ENCODE measurements around the gene HRK. TPM values are rescaled to one million over a fixed set of nuclear protein-coding genes. Genes with fewer than 3 reads are reported as not detected.

The HRK gene
- total RNA-seq, 1 donor from 2014 or later, result 2.1 TPM

GRCh38 chr12:116927244-116927940 lies 46.2 kb upstream of the HRK start:
- Histone ChIP-seq H2AFZ (ENCODE audit: low read depth, low read length) (no peak overlapping the region), H3K4me2 (ENCODE audit: low read length) (no peak overlapping the region), H4K20me1 (ENCODE audit: insufficient read depth, low read length) (peaks cover 72% of the 10 kb centered on the region), H3K27ac (ENCODE audit: low read depth, low read length) (no peak overlapping the region), H3K9me3 (ENCODE audit: insufficient read depth, low read depth, low read length) (no peaks in the 10 kb centered on the region), H3K9ac (ENCODE audit: low read length) (no peak overlapping the region), H3K79me2 (ENCODE audit: insufficient read depth, low read length) (peaks cover 36% of the 10 kb centered on the region), H3K4me3 (ENCODE audit: insufficient read depth, low read depth, low read length) (no peak overlapping the region), H3K4me1 (ENCODE audit: insufficient read depth, low read length) (peaks cover 14% of the 10 kb centered on the region), H3K27me3 (ENCODE audit: insufficient read depth, low read length) (no peaks in the 10 kb centered on the region), H3K36me3 (ENCODE audit: insufficient read depth, low read length) (peaks cover 13% of the 10 kb centered on the region)
- no peaks in the 10 kb centered on the region for H3K9me3 Mint-ChIP-seq (ENCODE audit: unreplicated experiment)
- H3K27ac Mint-ChIP-seq (ENCODE audit: unreplicated experiment), result no peak overlapping the region
- FAIRE-seq, result no peak
- H3K4me3 Mint-ChIP-seq (ENCODE audit: unreplicated experiment), result no peak overlapping the region
- no peaks in the 10 kb centered on the region for H3K27me3 Mint-ChIP-seq (ENCODE audit: low read depth, unreplicated experiment)
- H3K36me3 Mint-ChIP-seq (ENCODE audit: low read depth, unreplicated experiment), result peaks cover 5% of the 10 kb centered on the region
- DNase-seq (ENCODE audit: low read depth), result no peak
- H3K4me1 Mint-ChIP-seq (ENCODE audit: low read depth, unreplicated experiment), result peaks cover 14% of the 10 kb centered on the region
- TF ChIP-seq EZH2 (IDR thresholded peaks at IDR 0.05; ENCODE audit: insufficient read depth, low read length), result no peak
- no peak for TF ChIP-seq CTCF (IDR thresholded peaks at IDR 0.05; ENCODE audit: insufficient read depth, low read depth, low read length)

DNA sequence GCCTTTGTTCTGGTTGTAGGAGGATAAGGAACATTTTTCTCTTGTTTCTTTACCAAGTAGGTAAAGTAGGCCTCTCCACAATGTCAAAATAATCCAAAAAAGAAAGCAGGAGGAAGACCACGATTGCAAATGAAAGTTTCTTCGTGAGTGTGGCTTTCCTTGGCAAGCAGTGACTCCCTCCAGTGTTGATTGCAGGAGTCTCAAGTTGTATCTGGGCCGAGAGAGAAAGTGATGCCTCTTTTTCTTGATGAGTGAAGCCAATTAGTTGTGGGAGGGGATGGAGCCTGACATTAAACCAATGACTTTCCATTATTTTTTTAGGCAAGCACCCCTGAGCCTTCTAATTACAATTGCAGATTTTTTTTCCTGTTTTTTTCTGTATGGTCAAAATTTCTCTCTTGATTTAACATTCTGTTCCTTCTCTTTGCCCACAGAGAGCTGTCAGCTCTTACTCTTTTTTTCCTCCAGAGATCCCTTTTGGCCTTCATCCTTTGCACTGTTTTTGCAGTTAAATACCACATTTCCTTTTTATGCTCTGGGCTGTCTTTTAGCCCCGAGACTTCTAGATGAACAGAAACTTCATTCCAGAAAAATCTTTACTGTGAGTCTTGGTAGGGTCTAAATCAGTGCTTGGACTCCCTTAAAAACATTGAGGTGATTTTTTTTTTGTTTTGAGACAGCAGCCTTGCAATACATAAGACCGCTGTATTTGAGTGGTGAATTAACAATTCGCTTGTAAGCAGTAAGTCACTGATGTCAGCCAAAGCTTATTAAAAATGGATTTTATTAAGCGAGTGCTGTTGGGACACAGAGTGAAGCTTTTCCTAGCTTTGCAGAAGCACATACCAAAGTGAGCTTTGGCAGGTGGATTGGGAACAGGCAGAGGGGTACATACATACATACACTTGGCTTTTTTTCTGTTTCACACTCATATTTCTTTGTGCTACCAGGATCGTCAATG lies 45.3 kb upstream of the HRK start:
- no peaks in the 10 kb centered on the region for H3K27me3 Mint-ChIP-seq (ENCODE audit: low read depth, unreplicated experiment)
- peaks cover 5% of the 10 kb centered on the region for H3K36me3 Mint-ChIP-seq (ENCODE audit: low read depth, unreplicated experiment)

More for the DNA sequence above, 45.3 kb upstream of the HRK start:
- Mint-ChIP-seq H3K27ac (ENCODE audit: unreplicated experiment) (no peak overlapping the region), H3K4me3 (ENCODE audit: unreplicated experiment) (no peak overlapping the region), H3K4me1 (ENCODE audit: low read depth, unreplicated experiment) (peaks cover 14% of the 10 kb centered on the region), H3K9me3 (ENCODE audit: unreplicated experiment) (no peaks in the 10 kb centered on the region)
- H3K4me1 ChIP-seq (ENCODE audit: insufficient read depth, low read length), result peaks cover 14% of the 10 kb centered on the region
- H3K9me3 ChIP-seq (ENCODE audit: insufficient read depth, low read depth, low read length), result no peaks in the 10 kb centered on the region
- TF ChIP-seq EZH2 (IDR thresholded peaks at IDR 0.05; ENCODE audit: insufficient read depth, low read length) (no peak), CTCF (IDR thresholded peaks at IDR 0.05; ENCODE audit: insufficient read depth, low read depth, low read length) (no peak)
- no peak overlapping the region for H3K9ac ChIP-seq (ENCODE audit: low read length)
- no peak overlapping the region for H3K27ac ChIP-seq (ENCODE audit: low read depth, low read length)
- peaks cover 13% of the 10 kb centered on the region for H3K36me3 ChIP-seq (ENCODE audit: insufficient read depth, low read length)
- H2AFZ ChIP-seq (ENCODE audit: low read depth, low read length), result no peak overlapping the region
- FAIRE-seq (no peak), DNase-seq (ENCODE audit: low read depth) (no peak)
- H4K20me1 ChIP-seq (ENCODE audit: insufficient read depth, low read length), result peaks cover 71% of the 10 kb centered on the region
- H3K4me2 ChIP-seq (ENCODE audit: low read length), result no peak overlapping the region
- no peak overlapping the region for H3K4me3 ChIP-seq (ENCODE audit: insufficient read depth, low read depth, low read length)
- peaks cover 34% of the 10 kb centered on the region for H3K79me2 ChIP-seq (ENCODE audit: insufficient read depth, low read length)
- no peaks in the 10 kb centered on the region for H3K27me3 ChIP-seq (ENCODE audit: insufficient read depth, low read length)

Measured in astrocyte (in vitro differentiated cells and primary cell).